GM19467 (cell line): Measurements from ENCODE around the gene CCT3.
"Not testable (repeated sequence)": the region's sequence is repeated elsewhere in the genome, so short reads cannot be mapped to it uniquely, and the experiment has no call there.

ENCODE experiments used
- ATAC-seq: cut with Tn5 transposase; IDR thresholded peaks from one replicate; pipeline ENCODE4 v1.9.1; 2021; ENCODE audit warnings: mild to moderate bottlenecking, moderate library complexity; ENCODE audit not compliant: unreplicated experiment

Gene CCT3

GRCh38 chr1:156337052-156337887 lies 822 bp downstream of the CCT3 start:
- ATAC-seq, result no peak

GRCh38 chr1:156336242-156336641 lies 1.9 kb downstream of the CCT3 start:
- ATAC-seq, result no peak

DNA sequence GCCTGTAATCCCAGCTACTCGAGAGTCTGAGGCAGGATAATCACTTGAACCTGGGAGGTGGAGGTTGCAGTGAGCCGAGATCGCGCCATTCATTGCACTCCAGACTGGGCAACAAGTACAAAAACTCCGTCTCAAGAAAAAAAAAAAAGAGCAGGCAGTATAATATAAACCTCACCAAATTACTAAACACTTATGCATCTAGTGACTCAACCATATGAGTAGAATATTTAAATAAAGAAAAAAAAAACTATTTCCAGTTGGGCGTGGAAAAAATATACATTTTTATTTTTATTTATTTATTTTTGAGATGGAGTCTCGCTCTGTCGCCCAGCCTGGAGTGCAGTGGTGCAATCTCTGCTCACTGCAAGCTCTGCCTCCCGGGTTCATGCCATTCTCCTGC lies 14.9 kb downstream of the CCT3 start:
- ATAC-seq, result not testable (repeated sequence)

DNA sequence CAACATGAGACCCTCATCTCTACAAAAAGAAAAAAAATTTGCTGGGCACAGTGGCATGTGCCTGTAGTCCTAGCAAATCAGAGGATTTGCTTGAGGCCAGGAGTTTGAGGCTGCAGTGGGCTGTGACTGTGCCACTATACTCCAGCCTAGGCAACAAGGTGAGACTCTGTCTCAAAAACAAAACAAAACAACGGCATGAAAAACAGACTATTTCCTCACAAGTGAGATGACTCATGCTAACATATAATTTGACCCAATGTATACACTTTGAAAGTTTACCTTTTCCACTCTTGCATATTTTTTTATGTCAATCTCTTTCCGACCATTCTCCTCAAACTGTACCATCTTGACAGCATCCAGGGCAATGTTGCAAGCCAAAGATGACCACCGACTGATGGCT lies 17.5 kb downstream of the CCT3 start:
- no peak for ATAC-seq

GRCh38 chr1:156319664-156320063 lies 18.4 kb downstream of the CCT3 start:
- no peak for ATAC-seq

DNA sequence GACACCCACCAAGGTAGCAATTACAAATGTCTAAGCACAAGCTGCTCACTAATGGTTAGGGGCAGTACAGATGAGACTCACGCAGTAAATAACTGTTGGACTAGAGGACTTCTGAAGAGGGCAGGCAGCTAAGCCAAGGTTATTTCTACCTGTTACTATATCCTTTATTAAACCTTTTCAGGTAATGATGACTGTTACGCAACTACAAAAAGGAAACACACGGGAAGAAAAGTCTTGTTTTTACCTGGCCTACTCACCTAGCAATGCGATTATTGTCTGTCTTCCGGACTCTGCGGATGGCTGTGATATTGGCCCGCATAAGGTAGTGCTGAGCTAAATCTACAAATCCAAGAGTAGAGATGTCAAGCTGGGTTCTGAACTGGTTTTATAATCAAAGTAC lies 21.2 kb downstream of the CCT3 start:
- ATAC-seq, result no peak

DNA sequence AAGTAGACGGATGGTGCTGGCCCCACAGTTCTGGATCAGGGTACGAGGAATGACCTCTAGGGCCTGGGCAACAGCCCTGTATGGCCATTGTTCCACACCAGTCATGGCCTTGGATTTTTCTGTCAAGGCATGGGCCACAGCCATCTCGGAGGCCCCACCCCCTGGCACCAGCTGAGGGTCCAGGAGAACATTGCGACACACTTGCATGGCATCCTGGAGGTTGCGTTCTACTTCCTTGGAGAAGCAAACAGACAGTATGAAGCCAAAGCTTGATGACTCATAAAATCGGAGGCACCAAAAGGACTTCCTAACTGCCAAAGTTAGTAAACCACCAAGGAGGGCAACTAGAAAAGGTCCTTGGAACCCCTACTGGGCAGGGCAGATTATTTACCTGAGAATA lies 27.1 kb downstream of the CCT3 start:
- ATAC-seq, result no peak

GRCh38 chr1:156308078-156308477 lies 30.0 kb downstream of the CCT3 start:
- ATAC-seq, result no peak

GRCh38 chr1:156305215-156305614 lies 32.9 kb downstream of the CCT3 start:
- no peak for ATAC-seq

DNA sequence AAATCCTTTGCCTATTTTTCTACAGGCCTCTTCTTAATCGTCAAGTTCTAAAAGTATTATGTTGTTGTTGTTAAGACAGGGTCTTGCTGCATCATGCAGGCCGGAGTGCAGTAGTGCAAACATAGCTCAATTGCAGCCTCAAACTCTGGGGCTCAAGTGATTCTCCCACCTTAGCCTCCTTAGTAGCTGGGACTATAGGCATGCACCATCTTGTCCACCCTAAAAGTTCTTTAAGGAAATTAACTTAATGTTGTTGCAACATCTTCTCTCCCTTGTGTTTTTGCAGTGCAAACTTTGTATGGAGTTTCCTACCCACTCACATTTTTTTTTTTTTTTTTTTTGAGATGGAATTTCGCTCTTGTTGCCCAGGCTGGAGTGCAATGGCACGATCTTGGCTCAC lies 34.9 kb downstream of the CCT3 start:
- ATAC-seq, result no peak

GRCh38 chr1:156298852-156299357 lies 39.2 kb downstream of the CCT3 start, which contains the start of gene VHLL:
Gene VHLL, minus strand, starts transcription at chr1:156299307. Its CDS starts 118 bp downstream, at chr1:156299189.
- no peak for ATAC-seq

GRCh38 chr1:156295391-156295947 lies 42.6 kb downstream of the CCT3 start, which contains the start of gene GLMP:
Gene GLMP, minus strand, starts transcription at chr1:156295679. Its CDS starts 34 bp downstream, at chr1:156295645.
- no peak for ATAC-seq

GRCh38 chr1:156293895-156294294 lies 44.2 kb downstream of the CCT3 start:
- ATAC-seq, result no peak

DNA sequence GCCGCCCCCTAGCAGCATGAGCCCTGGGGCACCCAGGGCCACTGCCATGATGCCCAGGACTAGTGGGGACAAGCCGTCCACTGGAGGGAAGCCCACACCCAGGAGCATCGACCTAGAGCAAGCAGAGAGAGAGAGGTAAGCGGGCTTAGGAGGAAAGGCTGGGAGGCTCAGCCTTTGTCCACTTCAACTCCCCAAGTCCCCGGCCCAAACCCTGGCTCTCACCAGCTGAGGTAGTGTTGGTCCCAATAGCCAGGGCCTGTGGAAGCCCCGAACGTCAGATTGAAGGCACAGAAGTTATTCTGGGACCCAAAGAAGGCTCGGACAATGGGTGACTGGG lies 45.0 kb downstream of the CCT3 start:
- ATAC-seq, result no peak

GRCh38 chr1:156291226-156292061 lies 46.6 kb downstream of the CCT3 start:
- ATAC-seq, result no peak

GRCh38 chr1:156289857-156290256 lies 48.2 kb downstream of the CCT3 start:
- no peak for ATAC-seq

DNA sequence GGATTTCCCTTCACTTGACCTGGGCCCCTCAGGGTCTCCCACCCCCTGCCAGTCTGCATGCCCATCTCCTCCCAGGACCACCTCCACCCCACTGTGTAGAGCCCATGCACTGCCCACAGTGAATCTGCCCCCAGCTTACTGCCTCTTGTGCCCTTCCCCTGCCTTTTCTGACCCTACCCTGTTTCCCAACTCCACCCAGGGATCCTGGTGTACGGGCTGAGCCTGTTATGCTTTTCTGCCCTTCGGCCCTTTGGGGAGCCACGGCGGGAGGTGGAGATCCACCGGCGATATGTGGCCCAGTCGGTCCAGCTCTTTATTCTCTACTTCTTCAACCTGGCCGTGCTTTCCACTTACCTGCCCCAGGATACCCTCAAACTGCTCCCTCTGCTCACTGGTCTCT lies 52.0 kb downstream of the CCT3 start:
- ATAC-seq, result no peak

GRCh38 chr1:156285437-156285836 lies 52.7 kb downstream of the CCT3 start:
- ATAC-seq, result no peak

DNA sequence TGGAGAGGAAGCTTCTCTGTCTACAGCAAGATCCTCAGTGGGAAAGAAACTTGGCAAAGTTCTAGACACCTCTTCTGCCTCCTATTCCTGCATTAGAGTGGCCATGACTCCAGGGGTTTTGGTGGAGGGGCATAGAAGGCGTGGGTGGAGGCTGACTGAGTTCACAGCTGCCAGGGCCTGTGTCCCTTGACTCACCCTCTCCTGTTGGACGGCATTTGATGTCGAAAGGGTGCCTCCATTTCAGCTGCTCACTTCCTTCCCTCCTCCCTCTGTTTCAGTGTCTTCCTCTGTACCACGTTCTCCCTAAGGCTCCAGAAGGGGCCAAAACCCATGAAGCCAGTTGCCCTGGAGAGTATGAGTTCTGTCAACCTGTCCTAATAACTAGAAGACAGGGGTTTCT lies 53.3 kb downstream of the CCT3 start:
- no peak for ATAC-seq

GRCh38 chr1:156284112-156284511 lies 54.0 kb downstream of the CCT3 start, which contains the start of gene TMEM79:
Gene TMEM79, plus strand, starts transcription at chr1:156284325. Its CDS starts 902 bp downstream, at chr1:156285227.
- no peak for ATAC-seq

DNA sequence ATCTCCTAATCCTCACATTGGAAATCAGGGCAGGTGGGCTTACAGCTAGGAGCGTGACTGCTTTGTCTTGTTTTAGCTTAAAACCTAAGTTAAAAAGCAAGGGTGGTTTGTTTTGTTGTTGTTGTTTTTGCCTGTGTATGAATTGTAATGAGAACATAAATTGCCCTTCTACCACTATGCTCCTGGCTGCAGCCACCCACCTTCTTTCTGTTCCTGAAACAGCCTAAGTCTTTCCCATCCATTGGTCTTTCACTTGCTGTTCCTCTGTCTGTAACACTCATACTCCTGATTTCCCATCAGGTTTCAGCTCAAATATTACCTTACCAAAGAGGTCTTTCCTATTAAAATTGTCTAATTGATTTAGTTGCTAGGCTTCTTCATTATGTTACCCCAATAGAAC lies 54.6 kb downstream of the CCT3 start:
- no peak for ATAC-seq
